Brain microvascular endothelial cell (primary cell): Measurements from ENCODE around the gene PRAMEF18.
"Not testable (repeated sequence)": the region's sequence is repeated elsewhere in the genome, so short reads cannot be mapped to it uniquely, and the experiment has no call there.

Experiments
- DNase-seq: peaks from one replicate; pipeline ENCODE4 v3.0.0-alpha.2; 2020
- H3K27ac ChIP-seq: fragments of 250-450 bp; sonication (Bioruptor Pico); 2 replicates; pipeline ENCODE4 v1.5.1; 2020; ENCODE audit warnings: mild to moderate bottlenecking, moderate library complexity
- H3K27me3 ChIP-seq: fragments of 250-450 bp; sonication (Bioruptor Pico); replicated peaks from 2 replicates; pipeline ENCODE4 v1.5.1; 2020; ENCODE audit warnings: mild to moderate bottlenecking
- H3K36me3 ChIP-seq: fragments of 250-450 bp; sonication (Bioruptor Pico); replicated peaks from 2 replicates; pipeline ENCODE4 v1.5.1; 2020; ENCODE audit warnings: mild to moderate bottlenecking
- H3K4me3 ChIP-seq: 2 replicates; pipeline ENCODE4 v1.5.1; 2011; ENCODE audit warnings: low read depth, mild to moderate bottlenecking, control low read depth, low read length, moderate library complexity
- in situ Hi-C: cut with HindIII; loops from 2 replicates; pipeline ENCODE4 v1.10.0; 2017; ENCODE audit warnings: low sequenced_read_pairs, low pct_ligation_motif_present

The PRAMEF18 gene, protein sequence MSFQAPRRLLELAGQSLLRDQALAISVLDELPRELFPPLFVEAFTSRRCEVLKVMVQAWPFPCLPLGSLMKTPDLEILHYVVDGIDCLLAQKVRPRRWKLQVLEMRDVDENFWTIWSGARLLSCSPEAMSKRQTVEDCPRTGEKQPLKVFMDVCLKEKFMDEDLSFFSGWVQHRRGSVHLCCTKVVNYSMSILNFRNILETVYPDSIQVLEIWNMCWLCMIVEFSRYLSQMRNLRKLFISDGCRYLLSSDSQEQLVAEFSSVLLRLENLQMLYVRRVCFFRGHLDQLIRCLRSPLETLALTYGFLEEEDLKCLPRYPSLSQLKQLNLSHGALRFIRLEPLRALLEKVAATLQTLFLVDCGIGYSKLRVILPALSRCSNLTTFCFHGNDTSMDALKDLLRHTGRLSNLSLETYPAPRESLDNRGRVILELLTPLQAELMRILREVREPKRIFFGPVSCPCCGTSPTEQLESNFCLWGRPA

DNA sequence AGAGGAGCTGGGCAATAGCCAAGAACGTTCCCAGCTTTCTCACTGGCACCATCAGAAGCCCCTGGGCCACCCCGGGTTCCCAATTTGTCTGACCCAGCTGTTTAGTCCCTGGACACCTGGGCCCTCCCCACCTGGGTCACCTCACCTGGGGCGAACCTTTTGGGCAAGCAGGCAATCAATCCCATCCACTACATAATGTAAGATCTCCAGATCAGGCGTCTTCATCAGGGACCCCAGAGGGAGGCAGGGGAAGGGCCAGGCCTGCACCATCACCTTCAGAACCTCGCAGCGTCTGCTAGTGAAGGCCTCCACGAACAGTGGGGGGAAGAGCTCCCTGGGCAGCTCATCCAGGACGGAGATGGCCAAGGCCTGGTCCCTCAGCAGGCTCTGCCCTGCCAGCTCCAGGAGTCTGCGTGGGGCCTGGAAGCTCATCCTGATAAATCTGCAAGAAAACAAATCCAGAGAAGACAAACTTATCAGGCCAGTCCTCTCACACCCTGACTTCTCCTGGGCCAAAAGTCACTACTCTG is at the start of gene PRAMEF18:
PRAMEF18 (minus strand) TSS at position 480 of the 530 bp plus-strand sequence; CDS start at position 432, 48 bp downstream.
- in situ Hi-C loops, H3K27me3 ChIP-seq, DNase-seq, H3K27ac ChIP-seq, H3K4me3 ChIP-seq, H3K36me3 ChIP-seq: not testable (repeated sequence)

DNA sequence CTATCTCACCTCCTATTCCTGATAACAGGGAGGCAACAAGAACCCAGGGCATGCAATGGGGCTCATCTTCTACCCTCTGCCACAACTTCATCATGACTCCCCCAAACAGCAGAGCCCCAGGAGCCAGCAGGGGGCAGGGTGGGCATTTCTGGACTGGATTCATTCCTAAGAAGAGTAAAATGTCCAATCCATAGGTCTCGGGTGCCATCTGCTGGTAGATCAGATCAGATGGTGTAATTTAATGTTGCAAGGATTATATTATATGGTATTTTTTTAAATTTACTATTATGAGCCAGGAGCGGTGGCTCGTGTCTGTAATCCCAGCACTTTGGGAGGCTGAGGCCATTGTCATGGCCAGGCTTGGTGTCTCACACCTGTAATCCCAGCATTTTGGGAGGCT is 39.2 kb upstream of the PRAMEF18 start:
- H3K4me3 ChIP-seq, H3K27me3 ChIP-seq, H3K27ac ChIP-seq, in situ Hi-C loops, DNase-seq, H3K36me3 ChIP-seq: not testable (repeated sequence)

DNA sequence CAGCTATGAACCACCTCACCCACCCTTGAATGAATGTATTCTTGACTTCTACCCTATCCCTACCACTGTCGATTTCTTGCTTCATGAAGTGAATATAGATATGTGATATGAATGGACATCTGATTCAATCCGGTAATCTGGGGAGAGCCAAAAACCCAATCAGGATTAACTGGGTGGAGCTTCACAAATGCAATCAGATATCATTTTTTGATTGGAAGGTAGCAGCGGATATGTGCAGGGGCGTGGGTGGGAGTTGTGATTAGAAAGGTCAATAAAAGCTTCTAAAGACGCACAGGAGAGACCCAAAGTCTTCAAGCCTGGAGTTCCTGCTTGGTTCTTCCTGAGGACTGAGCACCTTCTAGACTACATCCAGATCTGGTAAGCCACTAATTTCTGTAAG is 27.9 kb upstream of the PRAMEF18 start, which contains the start of gene PRAMEF5:
PRAMEF5 (plus strand) TSS at position 301 of the 400 bp plus-strand sequence. CDS start 5,071 bp downstream, outside the sequence.
- DNase-seq, H3K36me3 ChIP-seq, H3K4me3 ChIP-seq, H3K27me3 ChIP-seq, in situ Hi-C loops, H3K27ac ChIP-seq: not testable (repeated sequence)

DNA sequence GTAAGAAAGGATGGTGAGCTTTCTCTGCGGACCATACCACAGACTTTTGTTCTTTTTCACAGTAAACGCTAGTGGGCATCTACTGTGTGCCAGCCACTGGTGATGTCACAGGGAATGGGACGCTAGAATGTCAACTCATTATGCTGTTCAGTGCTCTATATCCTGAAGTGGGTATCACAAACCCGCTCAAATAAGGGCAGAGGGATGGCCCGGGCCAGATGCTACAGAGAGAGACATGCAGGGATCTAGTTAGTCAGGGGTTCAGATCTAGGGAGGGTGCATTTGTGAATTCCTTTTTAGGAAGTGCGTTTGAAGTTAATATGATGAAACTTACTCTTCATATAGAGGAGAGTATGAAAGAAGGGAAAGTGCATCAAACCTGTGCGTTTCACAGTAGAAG is 21.2 kb upstream of the PRAMEF18 start:
- H3K4me3 ChIP-seq, H3K36me3 ChIP-seq, H3K27ac ChIP-seq, H3K27me3 ChIP-seq, DNase-seq, in situ Hi-C loops: not testable (repeated sequence)

DNA sequence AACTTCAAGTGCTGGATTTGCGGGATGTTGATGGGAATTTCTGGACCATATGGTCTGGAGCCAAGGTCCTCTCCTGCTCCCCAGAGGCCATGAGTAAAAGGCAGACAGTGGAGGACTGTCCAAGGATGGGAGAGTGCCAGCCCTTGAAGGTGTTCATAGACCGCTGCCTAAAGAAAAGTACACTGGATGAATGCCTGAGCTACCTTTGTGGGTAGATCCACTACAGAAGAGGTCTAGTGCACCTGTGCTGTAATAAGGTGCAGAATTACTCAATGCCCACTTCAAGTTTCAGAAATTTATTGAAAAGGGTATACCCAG is 20.6 kb upstream of the PRAMEF18 start:
- H3K27ac ChIP-seq, H3K4me3 ChIP-seq, H3K36me3 ChIP-seq, H3K27me3 ChIP-seq, in situ Hi-C loops, DNase-seq: not testable (repeated sequence)

DNA sequence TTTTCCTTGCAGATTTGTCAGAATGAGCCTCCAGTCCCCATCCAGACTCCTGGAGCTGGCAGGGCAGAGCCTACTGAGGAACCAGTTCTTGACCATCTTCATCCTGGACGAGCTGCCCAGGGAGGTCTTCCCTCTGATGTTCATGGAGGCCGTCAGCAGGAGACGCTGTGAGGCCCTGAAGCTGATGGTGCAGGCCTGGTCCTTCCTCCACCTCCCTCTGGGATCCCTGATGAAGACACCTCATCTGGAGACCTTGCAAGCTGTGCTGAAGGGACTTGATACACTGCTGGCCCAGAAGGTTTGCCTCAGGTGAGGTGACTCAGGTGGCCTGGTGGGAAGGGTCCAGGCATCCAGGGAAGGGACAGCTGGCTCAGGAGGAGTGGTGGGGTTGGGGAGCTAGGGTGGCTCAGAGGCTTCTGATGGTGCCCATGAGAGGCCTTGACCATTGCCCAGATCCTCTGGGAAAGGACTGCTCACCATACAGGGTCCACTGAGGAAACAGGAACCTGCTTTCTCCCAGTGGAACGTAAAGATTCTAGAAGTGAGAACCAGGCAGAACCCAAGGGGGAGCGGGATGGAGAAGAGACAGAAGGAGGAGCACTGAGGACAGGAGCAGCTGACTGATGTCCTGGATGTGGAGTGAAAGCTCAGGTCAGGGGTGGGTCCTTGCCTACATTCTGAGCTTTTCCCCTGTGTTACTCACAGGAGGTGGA is 20.0 kb upstream of the PRAMEF18 start:
- H3K27me3 ChIP-seq, H3K27ac ChIP-seq, H3K4me3 ChIP-seq, H3K36me3 ChIP-seq, in situ Hi-C loops, DNase-seq: not testable (repeated sequence)

DNA sequence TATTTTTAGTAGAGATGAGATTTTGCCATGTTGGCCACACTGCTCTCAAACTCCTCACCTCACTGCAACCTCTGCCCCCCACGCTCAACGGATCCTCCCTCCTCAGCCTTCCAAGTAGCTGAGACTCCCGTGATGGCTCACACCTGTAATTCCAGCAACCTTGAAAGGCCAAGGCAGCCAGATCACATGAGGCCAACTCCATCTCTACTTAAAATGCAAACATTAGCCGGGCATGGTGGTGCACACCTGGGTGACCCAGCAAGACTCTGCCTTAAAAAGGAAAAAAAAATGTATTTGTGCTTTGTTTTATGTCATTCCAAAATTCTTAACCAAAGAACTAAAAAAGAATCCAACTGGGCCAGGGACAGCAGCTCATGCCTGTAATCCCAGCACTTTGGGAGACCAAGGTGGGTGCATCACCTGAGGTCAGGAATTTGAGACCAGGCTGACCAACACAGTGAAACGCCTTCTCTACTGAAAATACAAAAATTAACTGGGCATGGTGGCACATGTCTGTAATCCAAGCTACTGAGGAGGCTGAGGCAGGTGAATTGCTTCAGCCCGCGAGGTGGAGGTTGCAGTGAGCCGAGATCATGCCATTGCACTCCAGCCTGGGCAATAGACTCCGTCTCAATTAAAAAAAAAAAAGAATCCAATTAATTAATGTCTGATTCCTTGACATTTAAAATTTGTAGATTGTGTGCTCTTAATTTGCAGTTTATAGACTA is 17.7 kb upstream of the PRAMEF18 start:
- DNase-seq, in situ Hi-C loops, H3K27ac ChIP-seq, H3K36me3 ChIP-seq, H3K27me3 ChIP-seq, H3K4me3 ChIP-seq: not testable (repeated sequence)

DNA sequence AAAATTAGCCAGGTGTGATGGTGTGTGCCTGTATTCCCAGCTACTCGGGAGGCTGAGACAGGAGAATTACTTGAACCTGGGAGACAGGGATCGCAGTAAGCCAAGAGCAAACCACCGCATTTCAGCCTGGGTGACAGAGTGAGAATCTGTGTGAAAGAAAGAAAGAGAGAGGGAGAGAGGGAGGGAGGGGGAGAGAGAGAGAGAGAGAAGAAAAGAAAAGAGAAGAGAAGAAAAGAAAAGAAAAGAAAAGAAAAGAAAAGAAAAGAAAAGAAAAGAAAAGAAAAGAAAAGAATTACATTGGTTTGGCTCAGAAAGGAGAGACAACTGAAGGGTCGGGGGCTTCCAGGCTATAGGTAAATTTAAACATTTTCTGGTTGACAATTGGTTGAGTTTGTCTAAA is 13.7 kb upstream of the PRAMEF18 start:
- H3K27ac ChIP-seq, H3K27me3 ChIP-seq, in situ Hi-C loops, H3K4me3 ChIP-seq, DNase-seq, H3K36me3 ChIP-seq: not testable (repeated sequence)

DNA sequence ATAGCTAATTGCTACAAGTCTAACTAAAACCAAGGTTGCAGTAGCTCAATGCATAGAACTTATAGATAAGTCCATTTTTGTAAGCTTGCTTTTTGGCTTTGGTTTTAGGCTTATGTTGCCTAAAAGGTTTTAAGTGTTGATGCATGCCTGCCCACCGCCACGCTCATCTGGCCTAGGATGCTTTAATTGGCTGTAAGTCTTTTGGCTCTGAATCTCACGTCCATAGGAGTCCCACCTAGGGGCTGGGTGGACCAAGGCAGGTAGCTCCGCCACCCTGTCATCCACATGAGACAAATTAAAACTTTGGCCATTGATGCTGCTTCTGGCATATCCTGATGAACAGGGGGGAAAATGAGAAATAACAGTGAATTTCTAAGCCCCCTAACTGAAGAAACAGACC is 11.6 kb upstream of the PRAMEF18 start:
- H3K4me3 ChIP-seq, H3K27me3 ChIP-seq, H3K36me3 ChIP-seq, H3K27ac ChIP-seq, in situ Hi-C loops, DNase-seq: not testable (repeated sequence)

DNA sequence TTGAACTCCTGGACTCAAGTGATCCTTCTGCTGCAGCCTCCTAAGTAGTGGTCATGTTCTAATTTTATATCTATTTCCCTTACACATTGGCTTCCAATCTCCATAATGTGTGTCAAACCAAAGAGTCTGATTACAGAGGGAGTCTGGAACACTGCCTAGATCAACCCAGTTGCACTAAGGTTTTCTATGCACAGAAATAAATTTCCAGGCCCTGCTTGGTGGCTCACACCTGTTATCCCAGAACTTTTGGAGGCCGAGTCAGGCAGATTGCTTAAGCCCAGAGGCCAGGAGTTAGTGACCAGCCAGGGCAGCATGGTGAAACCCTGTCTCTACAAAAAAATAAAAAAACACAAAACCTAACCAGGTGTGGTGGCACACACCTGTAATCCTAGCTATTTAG is 8.1 kb upstream of the PRAMEF18 start:
- H3K27me3 ChIP-seq, H3K4me3 ChIP-seq, H3K27ac ChIP-seq, in situ Hi-C loops, DNase-seq, H3K36me3 ChIP-seq: not testable (repeated sequence)

DNA sequence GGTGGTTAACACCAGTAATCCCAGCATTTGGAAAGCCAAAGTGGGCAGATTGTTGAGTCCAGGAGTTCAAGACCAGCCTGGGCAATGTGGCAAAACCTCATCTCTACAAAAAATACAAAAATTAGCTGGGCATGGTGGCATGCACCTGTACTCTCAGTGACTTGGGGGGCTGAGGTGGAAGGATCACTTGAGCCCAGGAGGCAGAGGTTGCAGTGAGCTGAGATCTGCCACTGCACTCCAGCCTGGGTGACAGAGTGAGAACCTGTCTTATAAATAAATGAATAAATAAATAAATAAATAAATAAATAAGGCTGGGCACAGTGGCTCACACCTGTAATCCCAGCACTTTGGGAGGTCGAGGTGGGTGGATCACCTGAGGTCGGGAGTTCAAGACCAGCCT is 6.1 kb upstream of the PRAMEF18 start:
- H3K27ac ChIP-seq, H3K27me3 ChIP-seq, in situ Hi-C loops: not testable (repeated sequence)

DNA sequence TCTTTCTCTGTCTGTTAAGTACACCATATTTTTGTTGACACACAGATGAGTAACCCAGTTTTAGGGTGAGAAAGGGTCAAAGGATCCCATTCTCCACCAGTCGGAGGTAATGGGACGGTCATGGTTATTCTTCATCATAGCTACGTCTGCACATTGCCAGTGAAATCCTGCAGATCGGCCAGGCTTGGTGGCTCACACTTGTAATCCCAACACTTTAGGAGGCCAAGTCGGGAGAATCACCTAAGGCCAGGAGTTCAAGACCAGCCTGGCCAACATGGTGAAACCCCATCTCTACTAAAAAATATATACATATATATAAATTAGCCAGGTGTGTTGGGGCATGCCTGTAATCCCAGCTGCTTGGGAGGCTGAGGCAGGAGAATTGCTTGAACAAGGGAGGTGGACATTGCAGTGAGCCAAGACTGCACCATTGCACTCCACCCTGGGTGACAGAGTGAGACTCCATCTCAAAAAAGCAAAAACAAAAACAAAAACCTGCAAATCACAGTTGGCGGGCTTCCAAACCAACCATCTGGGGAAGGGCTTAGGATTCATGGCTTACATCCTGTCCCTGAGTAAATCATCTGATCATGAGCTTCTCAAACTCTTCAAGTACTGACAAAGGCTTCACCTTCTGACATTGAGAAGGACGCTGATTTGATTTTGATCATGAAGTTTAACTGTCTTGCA is 5.3 kb upstream of the PRAMEF18 start:
- H3K27me3 ChIP-seq, result not testable (repeated sequence)

More for the DNA sequence above, 6.1 kb upstream of the PRAMEF18 start:
- not testable (repeated sequence) for H3K36me3 ChIP-seq, H3K4me3 ChIP-seq, DNase-seq

DNA sequence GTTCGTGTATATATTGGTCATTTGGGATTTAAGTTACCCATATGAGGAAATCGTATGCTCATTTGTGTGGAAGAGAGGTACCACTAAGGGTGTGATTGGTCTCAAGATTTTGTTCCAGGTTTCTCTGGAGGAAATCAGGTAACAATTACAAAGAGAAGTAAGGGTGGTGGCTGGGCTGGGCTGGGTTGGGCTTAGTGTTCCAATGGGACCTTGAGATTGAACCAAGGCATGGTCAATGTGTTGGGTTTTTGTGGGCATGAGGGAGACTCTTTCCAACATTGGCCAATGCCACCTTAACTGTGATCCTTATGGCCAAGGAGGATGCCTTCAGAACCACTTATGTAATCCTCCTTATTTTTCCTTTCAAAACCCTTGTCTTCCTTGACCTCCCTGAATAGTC is 4.6 kb upstream of the PRAMEF18 start:
- H3K36me3 ChIP-seq, DNase-seq, H3K27me3 ChIP-seq, H3K4me3 ChIP-seq, in situ Hi-C loops, H3K27ac ChIP-seq: not testable (repeated sequence)

More for the DNA sequence above, 5.3 kb upstream of the PRAMEF18 start:
- in situ Hi-C loops, H3K4me3 ChIP-seq, DNase-seq, H3K27ac ChIP-seq, H3K36me3 ChIP-seq: not testable (repeated sequence)
